Vagina (tissue), 2 donors: ENCODE results near the gene SMYD1.

Experiments
- POLR2AphosphoS5 ChIP-seq, 2 donors: sonication (generic); formaldehyde crosslinking; IDR thresholded peaks; one replicate each; pipeline ENCODE4 v1.9.0; 2017; ENCODE audit warnings: antibody characterized with exemption in 2 of 2, mild to moderate bottlenecking in 2 of 2, low read depth in 1 of 2; ENCODE audit not compliant: insufficient read depth in 1 of 2
- TF ChIP-seq, protein P1 (sequence below), 3 experiments: fragments of 450-650 bp in 2 of 3; fragments of 200-600 bp in 1 of 3; sonication (generic) in 1 of 3; IDR thresholded peaks; one replicate each; pipeline ENCODE4 v1.5.1; 2017 to 2019; ENCODE audit warnings: antibody characterized with exemption in 3 of 3, mild to moderate bottlenecking in 2 of 3, moderate library complexity in 2 of 3

DNA sequence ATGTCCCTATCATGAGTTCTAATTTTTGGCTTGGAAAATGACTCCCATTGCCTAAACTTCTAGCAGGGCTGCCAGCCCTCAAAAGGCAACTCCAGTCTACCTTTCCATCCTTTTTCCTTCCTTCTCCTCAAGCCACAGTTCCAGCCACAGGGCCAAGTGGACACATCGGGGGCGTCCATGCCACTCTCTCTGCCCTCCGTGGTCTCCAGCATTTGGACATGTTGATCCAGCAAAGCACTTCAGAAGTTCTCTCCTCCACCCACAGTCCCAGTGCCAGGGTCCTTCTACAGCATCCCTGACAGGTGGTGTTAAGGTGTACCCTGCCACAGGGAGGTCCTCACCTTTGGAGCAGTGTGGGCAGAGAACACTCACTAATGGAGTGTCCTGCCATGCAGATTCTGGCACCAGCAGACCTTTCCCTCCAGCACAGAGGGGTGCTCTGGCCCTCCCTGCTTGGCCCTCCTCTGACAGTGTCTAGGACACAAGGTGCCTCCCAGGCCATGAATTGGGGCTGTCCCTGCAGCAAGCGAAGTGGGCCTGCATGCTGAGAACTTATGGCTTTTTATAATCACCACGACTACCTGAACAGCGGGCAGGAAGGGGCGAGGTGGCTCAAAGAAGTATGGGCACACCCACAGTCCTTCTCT, 61.8 kb downstream of the SMYD1 start:
- TF ChIP-seq, protein P1, sequence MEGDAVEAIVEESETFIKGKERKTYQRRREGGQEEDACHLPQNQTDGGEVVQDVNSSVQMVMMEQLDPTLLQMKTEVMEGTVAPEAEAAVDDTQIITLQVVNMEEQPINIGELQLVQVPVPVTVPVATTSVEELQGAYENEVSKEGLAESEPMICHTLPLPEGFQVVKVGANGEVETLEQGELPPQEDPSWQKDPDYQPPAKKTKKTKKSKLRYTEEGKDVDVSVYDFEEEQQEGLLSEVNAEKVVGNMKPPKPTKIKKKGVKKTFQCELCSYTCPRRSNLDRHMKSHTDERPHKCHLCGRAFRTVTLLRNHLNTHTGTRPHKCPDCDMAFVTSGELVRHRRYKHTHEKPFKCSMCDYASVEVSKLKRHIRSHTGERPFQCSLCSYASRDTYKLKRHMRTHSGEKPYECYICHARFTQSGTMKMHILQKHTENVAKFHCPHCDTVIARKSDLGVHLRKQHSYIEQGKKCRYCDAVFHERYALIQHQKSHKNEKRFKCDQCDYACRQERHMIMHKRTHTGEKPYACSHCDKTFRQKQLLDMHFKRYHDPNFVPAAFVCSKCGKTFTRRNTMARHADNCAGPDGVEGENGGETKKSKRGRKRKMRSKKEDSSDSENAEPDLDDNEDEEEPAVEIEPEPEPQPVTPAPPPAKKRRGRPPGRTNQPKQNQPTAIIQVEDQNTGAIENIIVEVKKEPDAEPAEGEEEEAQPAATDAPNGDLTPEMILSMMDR (IDR thresholded peaks at IDR 0.05), result no peak
- TF ChIP-seq POLR2AphosphoS5 (IDR thresholded peaks at IDR 0.05; ENCODE audit: insufficient read depth in 1 of 2, low read depth in 1 of 2), result no peak
